ENCODE measurements around the gene SLC39A5. TPM values are rescaled to one million over a fixed set of nuclear protein-coding genes. Genes with fewer than 3 reads are reported as not detected.

Gene SLC39A5
- total and polyA plus RNA-seq, 2 donors (not counting 1 experiment from before 2014, with no cell fraction given) = 0.69 to 0.97 TPM

DNA sequence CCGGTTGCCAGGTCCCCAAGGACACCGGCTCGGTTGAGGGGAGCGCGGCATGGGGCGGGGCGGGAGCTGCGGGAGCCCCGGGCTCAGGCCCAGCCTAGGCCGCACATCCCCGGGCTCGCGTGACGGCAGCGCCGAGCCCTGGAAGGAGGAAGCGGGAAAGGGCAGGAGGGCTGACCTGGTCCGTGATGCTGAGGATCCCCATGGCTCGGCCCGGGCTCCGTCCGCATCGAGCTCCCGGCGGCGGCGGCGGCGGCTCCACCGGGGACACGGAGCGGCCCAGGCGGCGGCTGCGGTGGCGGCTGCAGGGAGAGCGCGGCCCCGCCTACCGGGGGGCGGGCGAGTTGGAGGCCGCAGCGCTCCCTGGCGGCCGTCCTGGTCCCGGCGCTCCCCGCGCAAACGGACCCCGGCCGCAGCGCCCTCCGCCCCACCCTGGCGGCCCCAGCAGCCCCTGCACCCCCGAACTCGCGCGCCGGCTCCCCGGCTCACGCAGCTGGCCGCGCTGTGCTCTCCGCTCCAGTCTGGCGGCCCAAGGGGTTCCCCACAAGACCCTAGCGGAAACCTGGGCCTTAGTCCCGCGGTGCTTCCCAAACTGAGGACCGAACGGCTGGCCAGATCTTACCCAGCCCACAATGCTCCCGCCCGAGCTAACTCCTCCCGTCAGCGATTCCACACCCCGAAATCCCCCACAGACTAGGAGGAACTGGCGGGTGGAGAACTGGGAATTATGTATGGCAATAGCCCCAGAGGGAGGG lies 28.4 kb downstream of the SLC39A5 start, which contains the start of gene ANKRD52:
Gene ANKRD52 (minus strand): TSS at position 317 of the 752 bp plus-strand sequence. CDS start 115 bp downstream, at position 202.
- H3K9me3 ChIP-seq (ENCODE audit: control extremely low read depth in 1 of 3, control insufficient read depth in 2 of 3, insufficient read depth in 1 of 3, low read length in 2 of 3) = no peaks in the 10 kb centered on the region
- peak; percentile 95 for ATAC-seq (ENCODE audit: low read depth)
- peaks cover 21% of the 10 kb centered on the region for H4K20me1 ChIP-seq (ENCODE audit: control insufficient read depth, insufficient read depth, low read length, poor library complexity, severe bottlenecking)
- H3K4me3 Mint-ChIP-seq = peak within 1 kb of the TSS; percentile 90
- peak within 1 kb of the TSS; percentile 32 to 99 (median 77) for H3K4me3 ChIP-seq (ENCODE audit: control extremely low read depth in 1 of 5, extremely low read depth in 1 of 5, insufficient read depth in 1 of 5, low read depth in 2 of 5, low read length in 4 of 5)
- peaks cover 18% of the 10 kb centered on the region for H3K4me1 Mint-ChIP-seq
- peaks cover 36% of the 10 kb centered on the region for H3K79me2 ChIP-seq (ENCODE audit: control insufficient read depth, insufficient read depth, low read length)
- H3K4me2 ChIP-seq (replicated peaks; ENCODE audit: low read depth, low read length, poor library complexity, severe bottlenecking) = peak within 1 kb of the TSS; percentile 98
- peak within 1 kb of the TSS; percentile 100 for H2AFZ ChIP-seq (ENCODE audit: insufficient read depth, low read depth, low read length, poor library complexity, severe bottlenecking)
- intact Hi-C loops (cut with micrococcal nuclease) = loop anchor here (1.0 to 5.0 kb wide), 8 partner anchors 9 to 206 kb away; partner anchors contain the start of genes CS, NABP2 and ZC3H10
- ChIA-PET POLR2A (interaction anchor here (0.5 to 2.3 kb wide), 7 partner anchors 9 to 853 kb away, joined by 3 to 12 read pairs (median 4); partner anchors contain the start of genes COQ10A, CS, RNF41 and STAT6), CTCF (interaction anchor here (0.6 to 5.8 kb wide), 31 partner anchors 9 to 263 kb away, joined by 3 to 40 read pairs (median 4); partner anchors contain the start of genes RNF41, RPL41, SMARCC2 and SPRYD4)
- TF ChIP-seq, protein P1, sequence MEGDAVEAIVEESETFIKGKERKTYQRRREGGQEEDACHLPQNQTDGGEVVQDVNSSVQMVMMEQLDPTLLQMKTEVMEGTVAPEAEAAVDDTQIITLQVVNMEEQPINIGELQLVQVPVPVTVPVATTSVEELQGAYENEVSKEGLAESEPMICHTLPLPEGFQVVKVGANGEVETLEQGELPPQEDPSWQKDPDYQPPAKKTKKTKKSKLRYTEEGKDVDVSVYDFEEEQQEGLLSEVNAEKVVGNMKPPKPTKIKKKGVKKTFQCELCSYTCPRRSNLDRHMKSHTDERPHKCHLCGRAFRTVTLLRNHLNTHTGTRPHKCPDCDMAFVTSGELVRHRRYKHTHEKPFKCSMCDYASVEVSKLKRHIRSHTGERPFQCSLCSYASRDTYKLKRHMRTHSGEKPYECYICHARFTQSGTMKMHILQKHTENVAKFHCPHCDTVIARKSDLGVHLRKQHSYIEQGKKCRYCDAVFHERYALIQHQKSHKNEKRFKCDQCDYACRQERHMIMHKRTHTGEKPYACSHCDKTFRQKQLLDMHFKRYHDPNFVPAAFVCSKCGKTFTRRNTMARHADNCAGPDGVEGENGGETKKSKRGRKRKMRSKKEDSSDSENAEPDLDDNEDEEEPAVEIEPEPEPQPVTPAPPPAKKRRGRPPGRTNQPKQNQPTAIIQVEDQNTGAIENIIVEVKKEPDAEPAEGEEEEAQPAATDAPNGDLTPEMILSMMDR (IDR thresholded peaks at IDR 0.05) = peak; percentile 78
- TF ChIP-seq EZH2 (IDR thresholded peaks at IDR 0.05; ENCODE audit: borderline replicate concordance, insufficient read depth, low read depth, low read length, poor library complexity, severe bottlenecking) = no peak
- H3K9ac ChIP-seq (ENCODE audit: low read length) = peak within 1 kb of the TSS; percentile 97
- DNase-seq = peak; percentile 93
- peak within 1 kb of the TSS; percentile 60 to 81 for H3K27ac ChIP-seq (ENCODE audit: low read length in 2 of 2)
- H3K36me3 ChIP-seq (replicated peaks in 1 of 2; ENCODE audit: control extremely low read depth in 1 of 2, control insufficient read depth in 1 of 2, extremely low read depth in 1 of 2, insufficient read depth in 2 of 2, low read length in 1 of 2) = peaks cover 0 to 30% of the 10 kb centered on the region in 2 experiments
- no peaks in the 10 kb centered on the region for H3K9me3 Mint-ChIP-seq (ENCODE audit: insufficient read depth)
- WGBS (ENCODE audit: insufficient coverage) = under 1% methylated on average over 74 of the region's 78 CpGs
- H3K27me3 Mint-ChIP-seq = no peaks in the 10 kb centered on the region
- no peaks in the 10 kb centered on the region for H3K27me3 ChIP-seq (replicated peaks in 1 of 4; ENCODE audit: control extremely low read depth in 1 of 4, control insufficient read depth in 3 of 4, insufficient read depth in 4 of 4, low read length in 3 of 4)
- peak within 1 kb of the TSS; percentile 92 for H3K27ac Mint-ChIP-seq
- H3K4me1 ChIP-seq (ENCODE audit: control insufficient read depth in 2 of 2, insufficient read depth in 2 of 2, low read length in 2 of 2) = peaks cover 16 to 21% of the 10 kb centered on the region in 2 donors
